Liver (tissue), 3 donors: ENCODE results near the gene PDK3.

ENCODE experiments used
- FOXA1 ChIP-seq: IDR thresholded peaks from 2 replicates; pipeline ENCODE4 v1.6.1; 2016; ENCODE audit warnings: antibody characterized with exemption
- RAD21 ChIP-seq, 2 donors: IDR thresholded peaks; 2 replicates each; pipeline ENCODE4 v1.6.1; 2016; ENCODE audit warnings: antibody characterized with exemption in 2 of 2, mild to moderate bottlenecking in 2 of 2
- RXRA ChIP-seq, 2 donors: IDR thresholded peaks; 2 replicates each; pipeline ENCODE4 v1.6.1; 2017 to 2018; ENCODE audit warnings: antibody characterized with exemption in 2 of 2, mild to moderate bottlenecking in 1 of 2
- TAF1 ChIP-seq: conservative IDR thresholded peaks from 2 replicates; pipeline ENCODE4 v1.6.1; 2016; ENCODE audit warnings: antibody characterized with exemption, mild to moderate bottlenecking
- YY1 ChIP-seq: IDR thresholded peaks from 2 replicates; pipeline ENCODE4 v1.6.1; 2016; ENCODE audit warnings: antibody characterized with exemption, mild to moderate bottlenecking
- TF ChIP-seq, protein P1 (sequence below): fragments of 150-350 bp; IDR thresholded peaks from 2 replicates; pipeline ENCODE4 v1.5.1; 2017; ENCODE audit warnings: improper control_type of control experiment, low read depth, low read length; ENCODE audit not compliant: missing input control
- TF ChIP-seq, protein P2 (sequence below): IDR thresholded peaks from 2 replicates; pipeline ENCODE4 v1.6.1; 2016; ENCODE audit warnings: antibody characterized with exemption, mild to moderate bottlenecking
- donor health status: healthy.
- donor health status: healthy.

DNA sequence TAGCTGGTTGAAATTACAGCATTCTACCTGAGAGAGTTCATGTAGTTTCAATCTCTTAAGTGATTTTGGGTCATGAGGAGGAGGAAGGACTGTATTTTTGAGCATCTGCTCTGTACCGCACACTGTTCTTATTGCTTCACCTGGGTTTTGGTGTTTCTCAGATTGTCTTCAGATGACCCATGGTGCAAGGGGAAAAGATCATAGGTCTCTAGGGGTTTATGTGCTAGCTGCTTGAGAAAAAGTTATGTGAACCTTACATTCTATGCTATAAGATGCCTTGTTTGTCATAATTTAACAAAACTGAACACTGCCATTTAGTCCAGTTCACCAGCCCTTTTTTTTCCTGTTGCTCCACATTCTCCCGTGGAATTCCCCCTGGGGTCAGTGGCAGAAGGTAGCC, 60.4 kb downstream of the PDK3 start:
- TF ChIP-seq, protein P1, sequence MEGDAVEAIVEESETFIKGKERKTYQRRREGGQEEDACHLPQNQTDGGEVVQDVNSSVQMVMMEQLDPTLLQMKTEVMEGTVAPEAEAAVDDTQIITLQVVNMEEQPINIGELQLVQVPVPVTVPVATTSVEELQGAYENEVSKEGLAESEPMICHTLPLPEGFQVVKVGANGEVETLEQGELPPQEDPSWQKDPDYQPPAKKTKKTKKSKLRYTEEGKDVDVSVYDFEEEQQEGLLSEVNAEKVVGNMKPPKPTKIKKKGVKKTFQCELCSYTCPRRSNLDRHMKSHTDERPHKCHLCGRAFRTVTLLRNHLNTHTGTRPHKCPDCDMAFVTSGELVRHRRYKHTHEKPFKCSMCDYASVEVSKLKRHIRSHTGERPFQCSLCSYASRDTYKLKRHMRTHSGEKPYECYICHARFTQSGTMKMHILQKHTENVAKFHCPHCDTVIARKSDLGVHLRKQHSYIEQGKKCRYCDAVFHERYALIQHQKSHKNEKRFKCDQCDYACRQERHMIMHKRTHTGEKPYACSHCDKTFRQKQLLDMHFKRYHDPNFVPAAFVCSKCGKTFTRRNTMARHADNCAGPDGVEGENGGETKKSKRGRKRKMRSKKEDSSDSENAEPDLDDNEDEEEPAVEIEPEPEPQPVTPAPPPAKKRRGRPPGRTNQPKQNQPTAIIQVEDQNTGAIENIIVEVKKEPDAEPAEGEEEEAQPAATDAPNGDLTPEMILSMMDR: no peak
- TF ChIP-seq RXRA (IDR thresholded peaks at IDR 0.05) (no peak), YY1 (no peak), TAF1 (no peak), FOXA1 (no peak), RAD21 (IDR thresholded peaks at IDR 0.05) (no peak)
- TF ChIP-seq, protein P2, sequence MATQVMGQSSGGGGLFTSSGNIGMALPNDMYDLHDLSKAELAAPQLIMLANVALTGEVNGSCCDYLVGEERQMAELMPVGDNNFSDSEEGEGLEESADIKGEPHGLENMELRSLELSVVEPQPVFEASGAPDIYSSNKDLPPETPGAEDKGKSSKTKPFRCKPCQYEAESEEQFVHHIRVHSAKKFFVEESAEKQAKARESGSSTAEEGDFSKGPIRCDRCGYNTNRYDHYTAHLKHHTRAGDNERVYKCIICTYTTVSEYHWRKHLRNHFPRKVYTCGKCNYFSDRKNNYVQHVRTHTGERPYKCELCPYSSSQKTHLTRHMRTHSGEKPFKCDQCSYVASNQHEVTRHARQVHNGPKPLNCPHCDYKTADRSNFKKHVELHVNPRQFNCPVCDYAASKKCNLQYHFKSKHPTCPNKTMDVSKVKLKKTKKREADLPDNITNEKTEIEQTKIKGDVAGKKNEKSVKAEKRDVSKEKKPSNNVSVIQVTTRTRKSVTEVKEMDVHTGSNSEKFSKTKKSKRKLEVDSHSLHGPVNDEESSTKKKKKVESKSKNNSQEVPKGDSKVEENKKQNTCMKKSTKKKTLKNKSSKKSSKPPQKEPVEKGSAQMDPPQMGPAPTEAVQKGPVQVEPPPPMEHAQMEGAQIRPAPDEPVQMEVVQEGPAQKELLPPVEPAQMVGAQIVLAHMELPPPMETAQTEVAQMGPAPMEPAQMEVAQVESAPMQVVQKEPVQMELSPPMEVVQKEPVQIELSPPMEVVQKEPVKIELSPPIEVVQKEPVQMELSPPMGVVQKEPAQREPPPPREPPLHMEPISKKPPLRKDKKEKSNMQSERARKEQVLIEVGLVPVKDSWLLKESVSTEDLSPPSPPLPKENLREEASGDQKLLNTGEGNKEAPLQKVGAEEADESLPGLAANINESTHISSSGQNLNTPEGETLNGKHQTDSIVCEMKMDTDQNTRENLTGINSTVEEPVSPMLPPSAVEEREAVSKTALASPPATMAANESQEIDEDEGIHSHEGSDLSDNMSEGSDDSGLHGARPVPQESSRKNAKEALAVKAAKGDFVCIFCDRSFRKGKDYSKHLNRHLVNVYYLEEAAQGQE: no peak
